ENCODE measurements around the gene TMEM145.

GRCh38 chr19:42295831-42296525 lies 17.1 kb upstream of the TMEM145 start:
- TF ChIP-seq MAX (IDR thresholded peaks at IDR 0.05) (no peak), TCF12 (IDR thresholded peaks at IDR 0.05; ENCODE audit: low read depth) (no peak), TAF1 (IDR thresholded peaks at IDR 0.05; ENCODE audit: low read depth) (no peak), CEBPB (IDR thresholded peaks at IDR 0.05) (no peak), REST (IDR thresholded peaks at IDR 0.05; ENCODE audit: low read depth) (no peak)
